Activated effector memory CD4-positive, alpha-beta T cell treated with Interleukin-2 at 50 U/mL for 16 hours (primary cell): ENCODE data around the gene CPLANE1.
"Not testable (repeated sequence)": the region's sequence is repeated elsewhere in the genome, so short reads cannot be mapped to it uniquely, and the experiment has no call there.

ENCODE experiments used
- DNase-seq: peaks from one replicate; pipeline ENCODE4 v3.0.0-alpha.2; 2020

CPLANE1 gene

DNA sequence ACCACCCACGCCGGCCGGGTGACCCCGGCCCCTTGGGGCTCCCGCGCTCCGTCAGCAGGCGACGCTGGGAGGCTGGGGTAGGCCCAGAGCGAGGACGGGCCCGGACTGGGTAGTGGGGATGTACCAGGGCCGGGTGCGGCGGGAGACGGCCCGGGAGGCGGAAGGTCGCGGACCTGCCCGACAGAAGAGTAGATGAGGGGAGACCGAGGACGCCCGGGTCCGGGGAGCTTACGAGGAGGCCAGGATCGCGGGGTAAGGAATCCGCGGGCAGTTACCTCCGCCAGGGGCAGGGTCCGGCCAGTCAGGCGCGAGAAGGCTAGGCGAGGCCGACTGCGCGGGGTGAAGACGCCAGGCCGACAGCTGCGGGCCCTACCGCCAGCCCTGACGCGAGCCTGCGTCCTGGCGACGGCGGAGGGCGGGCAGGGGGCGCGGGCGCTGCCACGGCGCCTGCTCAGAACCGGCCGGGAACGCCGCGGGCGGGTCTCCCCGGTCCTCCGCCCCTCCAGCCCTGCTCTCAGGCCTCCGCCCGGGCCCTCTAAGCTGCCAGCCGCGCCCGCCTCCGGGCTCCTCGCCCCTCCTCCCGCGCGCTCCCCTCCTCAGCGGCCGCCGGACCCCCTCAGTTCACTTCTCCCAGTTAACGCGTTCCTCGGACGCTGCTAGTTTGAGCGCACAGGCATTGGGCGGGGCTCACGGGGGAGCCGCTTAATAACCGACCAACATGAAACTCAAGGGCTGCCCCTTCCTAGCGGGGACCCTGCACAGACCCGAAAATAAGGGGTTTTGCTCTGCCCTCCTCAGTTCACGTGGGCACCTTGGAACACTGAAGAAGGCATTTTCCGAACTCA is at the start of gene CPLANE1:
TSS of gene CPLANE1 (minus strand) at position 407 of the 845 bp plus-strand sequence. CDS start 1,678 bp downstream, outside the sequence.
- peak; percentile 36 for DNase-seq

GRCh38 chr5:37296313-37296712 is 47.1 kb upstream of the CPLANE1 start:
- not testable (repeated sequence) for DNase-seq

DNA sequence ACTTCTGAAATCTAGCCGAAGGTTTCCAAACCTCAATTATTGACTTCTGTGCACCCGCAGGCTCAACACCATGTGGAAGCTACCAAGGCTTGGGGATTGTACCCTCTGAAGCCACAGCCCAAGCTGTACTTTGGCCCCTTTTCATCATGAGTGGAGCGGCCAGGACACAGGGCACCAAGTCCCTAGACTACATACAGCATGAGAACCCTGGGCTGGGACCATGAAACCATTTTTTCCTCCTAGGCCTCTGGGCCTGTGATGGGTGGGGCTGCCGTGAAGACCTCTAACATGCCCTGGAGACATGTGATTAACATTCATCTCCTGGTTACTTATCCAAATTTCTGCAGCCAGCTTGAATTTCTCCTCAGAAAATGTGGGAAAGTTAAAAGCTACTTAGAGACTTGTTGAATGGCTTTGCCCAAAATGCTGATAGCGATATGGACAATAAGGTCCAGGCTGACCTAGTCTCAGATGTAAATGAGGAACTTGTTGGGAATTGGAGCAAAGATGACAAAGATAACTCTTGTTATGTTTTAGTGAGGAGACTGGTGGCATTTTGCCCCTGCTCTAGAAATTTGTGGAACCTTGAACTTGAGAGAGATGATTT is 34.1 kb upstream of the CPLANE1 start:
- no peak for DNase-seq

- no peak for DNase-seq
Observed at GRCh38 chr5:37275511-37275910, 26.3 kb upstream of the CPLANE1 start.

DNA sequence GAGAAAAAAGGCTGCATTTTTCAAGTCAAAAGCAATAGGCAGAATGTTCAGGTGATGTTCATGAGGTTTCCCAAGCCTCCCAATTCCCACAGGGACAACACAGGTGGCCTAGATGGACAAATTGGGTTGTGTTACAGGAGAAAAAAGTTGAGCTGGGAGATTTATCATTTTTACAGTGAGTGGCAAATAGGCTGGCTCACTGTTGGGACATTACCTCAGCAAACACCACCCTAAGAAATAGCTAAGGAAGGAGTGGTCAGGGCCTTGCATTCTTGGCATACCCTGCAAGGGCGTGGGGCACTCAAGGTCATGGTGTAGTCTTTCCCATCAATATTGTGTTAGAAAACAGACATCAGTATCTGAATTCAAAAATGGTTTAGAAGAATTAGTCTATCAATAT is 23.3 kb upstream of the CPLANE1 start:
- DNase-seq: no peak

- not testable (repeated sequence) for DNase-seq
Observed at GRCh38 chr5:37268100-37268499, 18.9 kb upstream of the CPLANE1 start.

DNA sequence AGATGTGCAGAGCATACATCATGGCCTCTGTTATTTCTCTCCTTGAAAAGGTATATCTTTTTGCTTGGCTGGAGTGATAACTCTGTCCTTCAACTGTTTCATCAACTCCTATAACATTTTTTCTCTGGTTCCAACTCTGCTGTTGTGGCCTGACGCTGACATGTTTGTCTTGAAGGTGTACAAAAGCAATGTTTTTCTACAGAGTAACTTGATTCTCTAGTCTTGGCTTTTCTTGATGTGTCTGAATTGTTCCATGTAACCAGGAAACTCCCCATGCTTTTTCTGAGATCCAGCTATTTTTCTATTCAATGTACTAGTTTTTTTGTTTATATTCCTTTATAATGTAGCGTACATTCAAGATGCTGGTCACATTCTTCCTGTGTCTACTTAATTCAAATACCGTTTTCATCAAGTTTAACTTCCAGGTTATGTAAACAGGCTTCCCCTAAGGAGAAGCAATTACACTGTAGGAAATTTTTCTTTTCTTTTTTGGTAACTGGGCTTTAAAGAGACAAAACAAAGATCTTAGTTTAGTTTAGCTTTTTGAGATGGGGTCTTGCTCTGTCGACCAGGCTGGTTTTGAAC is 6.7 kb upstream of the CPLANE1 start:
- DNase-seq: no peak

- DNase-seq: no peak
Observed at GRCh38 chr5:37254581-37254980, 5.4 kb upstream of the CPLANE1 start.

DNA sequence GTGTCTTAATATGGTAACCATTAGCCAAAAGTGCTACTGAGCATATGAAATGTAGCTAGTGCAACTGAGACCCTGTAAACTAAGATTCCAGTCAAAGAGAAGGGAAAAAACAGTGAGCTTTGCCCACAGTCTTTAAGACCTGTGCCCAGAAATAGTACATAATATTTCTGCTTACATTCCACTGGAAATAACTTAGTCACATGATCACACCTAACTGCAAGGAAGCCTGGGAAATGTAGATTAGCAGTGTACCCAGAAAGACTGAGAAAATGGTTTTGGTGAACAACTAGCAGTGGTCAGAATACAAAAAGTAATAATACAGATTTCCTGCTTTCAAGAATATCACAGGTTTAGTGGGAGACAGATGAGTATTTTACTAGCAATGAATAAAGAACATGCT is 2.5 kb upstream of the CPLANE1 start:
- DNase-seq: no peak

- DNase-seq: no peak
Observed at GRCh38 chr5:37249815-37250164, 614 bp upstream of the CPLANE1 start.

DNA sequence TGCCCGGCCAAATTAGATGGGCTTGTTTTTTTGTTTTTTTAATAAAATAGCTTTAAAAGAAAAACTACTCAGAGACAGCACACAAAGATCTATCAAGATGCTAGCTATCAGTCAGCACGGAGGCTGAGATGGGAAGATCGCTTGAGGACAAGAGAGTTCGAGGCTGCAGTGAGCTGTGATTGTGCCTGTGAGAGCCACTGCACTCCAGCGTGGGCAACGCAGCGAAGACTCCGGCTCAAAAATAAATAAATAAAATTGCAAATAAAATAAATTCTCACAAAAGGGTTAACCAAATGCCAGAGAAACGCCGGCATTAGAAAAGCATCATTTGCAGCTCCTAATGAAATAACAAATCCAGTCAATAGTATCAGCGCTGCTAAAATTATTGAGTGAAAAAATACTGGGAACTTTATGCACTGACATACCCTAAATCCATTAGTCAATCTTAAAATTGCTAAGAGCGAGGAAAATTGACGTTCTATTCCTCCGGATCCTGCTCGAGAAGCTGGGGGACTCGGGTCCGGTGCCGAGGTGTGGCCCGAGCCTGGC is 681 bp downstream of the CPLANE1 start:
- DNase-seq: no peak

DNA sequence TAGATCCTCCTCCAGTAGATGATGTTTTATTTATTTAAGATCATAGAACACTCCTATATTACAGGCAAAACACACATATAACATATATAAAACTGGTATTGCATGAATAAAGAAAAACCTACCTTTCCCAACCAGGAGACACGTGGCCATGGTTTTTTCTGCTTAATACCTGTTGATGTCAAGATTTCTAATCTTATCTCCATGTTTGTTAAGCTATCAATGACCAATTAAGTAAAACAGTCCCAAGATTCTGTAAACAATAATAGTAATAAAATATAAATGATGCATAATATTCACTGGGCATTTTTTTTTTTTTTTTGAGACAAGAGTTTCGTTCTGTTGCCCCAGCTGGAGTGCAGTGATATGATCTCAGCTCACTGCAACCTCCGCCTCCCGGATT is 1.7 kb downstream of the CPLANE1 start:
- DNase-seq: no peak

DNA sequence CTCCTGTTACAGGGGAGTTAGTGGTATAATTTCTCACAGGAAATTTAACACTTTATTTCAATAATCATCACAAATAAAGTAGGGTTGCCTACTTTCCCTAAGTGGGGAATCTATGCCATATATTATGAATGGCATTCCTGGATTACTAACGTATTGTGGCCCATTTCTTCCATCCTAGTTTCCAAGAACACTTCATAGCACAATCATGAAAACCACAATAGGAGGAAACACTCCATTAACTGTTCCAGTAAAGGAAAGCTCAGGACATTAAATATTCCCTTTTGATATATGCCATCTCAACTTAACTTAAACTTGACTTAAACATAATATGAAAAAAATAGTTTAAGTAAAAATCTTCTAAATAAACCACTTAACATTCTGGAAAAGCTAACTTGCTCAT is 2.1 kb downstream of the CPLANE1 start:
- no peak for DNase-seq

DNA sequence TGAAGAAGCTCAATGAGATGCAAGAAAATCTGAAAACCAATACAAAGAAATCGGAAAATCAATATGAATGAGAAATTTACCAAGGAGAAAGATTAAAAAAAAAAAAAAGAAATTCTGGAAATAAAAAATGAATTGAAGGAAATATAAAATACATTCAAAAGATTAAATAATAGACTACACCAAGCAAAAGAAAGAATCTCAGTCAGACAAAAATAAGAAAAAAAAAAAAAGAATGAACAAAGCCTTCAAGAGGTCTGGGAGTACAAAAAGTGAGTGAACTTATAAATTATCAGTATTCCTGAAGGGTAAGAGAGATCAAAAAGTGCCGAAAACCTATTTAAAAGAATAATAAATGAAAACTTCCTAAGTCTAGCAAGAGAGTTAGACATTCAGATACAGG is 14.9 kb downstream of the CPLANE1 start:
- DNase-seq: no peak

DNA sequence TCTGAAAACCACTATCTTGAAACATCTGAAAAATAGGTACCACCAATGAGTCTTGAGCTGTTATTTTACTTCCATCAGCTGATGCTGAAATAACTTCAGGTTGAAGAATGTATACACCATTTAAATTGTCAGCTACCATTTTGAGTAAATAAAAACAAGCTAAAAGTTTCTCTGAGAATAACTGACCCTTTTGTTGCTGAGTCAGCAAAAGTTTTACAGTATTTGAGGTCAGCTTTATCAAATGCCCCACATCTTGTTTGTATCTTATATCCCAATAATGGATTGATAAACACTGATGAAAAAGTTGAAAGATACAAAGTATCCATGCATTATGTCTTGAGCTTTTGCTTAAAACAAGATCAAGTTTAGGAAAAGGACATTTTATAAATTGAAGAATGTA is 22.8 kb downstream of the CPLANE1 start:
- DNase-seq: no peak

GRCh38 chr5:37222181-37222580 is 27.0 kb downstream of the CPLANE1 start:
- no peak for DNase-seq

GRCh38 chr5:37220426-37220825 is 28.8 kb downstream of the CPLANE1 start:
- not testable (repeated sequence) for DNase-seq

- not testable (repeated sequence) for DNase-seq
Observed at GRCh38 chr5:37219384-37219783, 29.8 kb downstream of the CPLANE1 start.

DNA sequence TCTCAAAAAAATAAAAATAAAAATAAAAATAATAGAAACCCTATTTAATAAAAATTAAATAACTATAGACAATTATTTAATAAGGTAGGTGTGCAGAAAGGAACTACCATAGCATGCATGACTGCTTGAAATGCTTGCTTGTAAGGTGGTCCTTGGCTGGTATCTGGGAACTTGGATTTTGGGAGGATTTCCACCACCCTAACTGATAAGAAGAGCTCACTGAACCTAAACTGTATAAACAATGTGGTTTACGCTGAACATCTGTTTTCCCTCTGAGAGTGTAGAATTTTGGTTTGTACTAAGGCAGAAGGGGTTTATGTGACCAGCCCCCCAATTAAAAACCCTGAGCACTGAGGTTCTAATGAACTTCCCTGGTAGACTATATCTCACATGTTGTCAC is 31.2 kb downstream of the CPLANE1 start:
- DNase-seq: no peak

GRCh38 chr5:37214550-37214949 is 34.6 kb downstream of the CPLANE1 start:
- DNase-seq: no peak

- DNase-seq: no peak
Observed at GRCh38 chr5:37212096-37212495, 37.1 kb downstream of the CPLANE1 start.

- DNase-seq: no peak
Observed at GRCh38 chr5:37211661-37212060, 37.5 kb downstream of the CPLANE1 start.

DNA sequence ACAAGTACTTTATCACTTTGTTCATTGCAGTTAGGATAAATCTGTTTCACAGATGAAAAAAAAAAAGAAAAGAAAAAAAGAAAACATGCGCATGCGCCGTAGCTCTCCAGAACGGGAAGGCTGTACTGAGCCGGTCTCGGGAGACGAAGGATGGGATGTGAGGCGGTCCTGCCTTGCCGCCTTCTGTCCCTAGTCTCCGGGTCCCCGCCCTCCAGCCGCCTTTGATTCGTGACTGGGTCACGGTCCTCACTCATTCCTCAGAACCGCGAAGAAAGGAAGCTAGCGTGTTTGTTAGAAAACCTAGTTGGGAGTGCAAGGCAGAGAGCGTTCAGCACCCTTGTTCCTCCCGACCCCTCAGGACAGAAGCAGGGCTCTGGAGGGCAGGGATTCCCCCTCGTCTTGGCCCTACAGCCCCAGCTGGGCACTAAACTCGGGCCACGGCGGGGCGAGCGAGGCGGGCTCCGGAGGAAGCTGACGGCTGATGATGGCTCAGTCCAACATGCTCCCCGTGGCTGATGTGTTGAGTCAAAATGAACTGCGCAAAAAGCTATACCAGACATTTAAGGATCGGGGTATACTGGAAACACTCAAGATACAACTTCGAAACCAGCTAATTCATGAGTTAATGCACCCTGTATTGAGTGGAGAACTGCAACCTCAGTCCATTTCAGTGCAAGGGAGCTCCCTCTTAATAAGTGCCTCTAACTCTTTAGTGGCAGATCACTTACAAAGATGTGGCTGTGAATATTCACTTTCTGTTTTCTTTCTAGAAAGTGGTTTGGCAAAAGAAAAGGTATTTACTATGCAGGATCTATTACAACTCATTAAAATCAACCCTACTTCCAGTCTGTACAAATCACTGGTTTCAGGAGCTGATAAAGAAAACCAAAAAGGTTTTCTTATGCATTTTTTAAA is 40.0 kb downstream of the CPLANE1 start:
- DNase-seq: no peak
